Cardiac muscle cell (in vitro differentiated cells and primary cell): Measurements from ENCODE around the gene MYLK. TPM values are rescaled to one million over a fixed set of nuclear protein-coding genes. Genes with fewer than 3 reads are reported as not detected.
A peak's percentile ranks its signal among the peaks of the same experiment; 100 is the strongest.

Experiments
- DNase-seq, 2 donors: peaks; one replicate each; pipeline versions ENCODE4 v3.0.0 to v3.0.0-alpha.2; 2010 to 2017; ENCODE audit warnings: low read depth in 1 of 2, low spot score in 1 of 2
- H3K27ac ChIP-seq: fragments of 200-600 bp; sonication (generic); 2 replicates; pipeline ENCODE4 v1.5.1; 2016
- H3K27me3 ChIP-seq: fragments of 200-600 bp; sonication (generic); 2 replicates; pipeline ENCODE4 v1.6.0; 2016; ENCODE audit warnings: control low read depth
- H3K36me3 ChIP-seq: fragments of 200-600 bp; sonication (generic); 2 replicates; pipeline ENCODE4 v1.5.1; 2016; ENCODE audit warnings: control low read depth
- H3K4me1 ChIP-seq: fragments of 200-600 bp; sonication (generic); 2 replicates; pipeline ENCODE4 v1.8.1; 2017; ENCODE audit warnings: low read depth, mild to moderate bottlenecking, mixed run types
- H3K4me3 ChIP-seq: fragments of 200-600 bp; sonication (generic); 2 replicates; pipeline ENCODE4 v1.5.1; 2016; ENCODE audit warnings: mild to moderate bottlenecking
- H3K9me3 ChIP-seq: fragments of 200-600 bp; sonication (generic); 2 replicates; pipeline ENCODE4 v1.5.1; 2017; ENCODE audit warnings: low read depth, mild to moderate bottlenecking, control low read depth
- CTCF ChIP-seq: IDR thresholded peaks from 2 replicates; pipeline ENCODE4 v1.5.1; 2012; ENCODE audit warnings: low read depth, mild to moderate bottlenecking, low read length
- polyA plus RNA-seq: library from polyadenylated mRNA; unstranded; fragments of >200 nt; fragmentation: Nextera tagmentation; extraction: Ambion mirVana; gene quantifications from 2 replicates; pipeline ENCODE4 v1.2.1, GENCODE V29; 2016
- total RNA-seq: library from RNA; depleted of rRNA; stranded (reverse); fragments of >200 nt; gene quantifications from 2 replicates; pipeline ENCODE4 v1.2.3, GENCODE V29; 2016

MYLK gene
- total and polyA plus RNA-seq, 2 experiments from 2014 or later = 2.0 to 5.8 TPM

GRCh38 chr3:123843668-123844067 is 40.5 kb downstream of the MYLK start:
- H3K36me3 ChIP-seq = no peaks in the 10 kb centered on the region
- no peak overlapping the region for H3K27ac ChIP-seq
- TF ChIP-seq CTCF = no peak

GRCh38 chr3:123842711-123843110 is 41.4 kb downstream of the MYLK start:
- no peak overlapping the region for H3K4me3 ChIP-seq
- peaks cover 2% of the 10 kb centered on the region for H3K9me3 ChIP-seq
- H3K27ac ChIP-seq = no peak overlapping the region

More at GRCh38 chr3:123843668-123844067, 40.5 kb downstream of the MYLK start:
- Histone ChIP-seq H3K9me3 (peaks cover 2% of the 10 kb centered on the region), H3K27me3 (no peaks in the 10 kb centered on the region), H3K4me3 (no peak overlapping the region), H3K4me1 (no peaks in the 10 kb centered on the region)
- DNase-seq = peak in 1 of 2 donors; percentile 25

GRCh38 chr3:123841476-123842238 is 42.5 kb downstream of the MYLK start:
- no peaks in the 10 kb centered on the region for H3K36me3 ChIP-seq
- no peaks in the 10 kb centered on the region for H3K27me3 ChIP-seq
- TF ChIP-seq CTCF = no peak
- H3K9me3 ChIP-seq = no peaks in the 10 kb centered on the region
- no peak overlapping the region for H3K4me3 ChIP-seq
- H3K27ac ChIP-seq = no peak overlapping the region
- no peaks in the 10 kb centered on the region for H3K4me1 ChIP-seq
- DNase-seq = no peak

More at GRCh38 chr3:123842711-123843110, 41.4 kb downstream of the MYLK start:
- no peaks in the 10 kb centered on the region for H3K36me3 ChIP-seq
- H3K4me1 ChIP-seq = no peaks in the 10 kb centered on the region
- no peak for TF ChIP-seq CTCF
- H3K27me3 ChIP-seq = no peaks in the 10 kb centered on the region
- DNase-seq = no peak

- Histone ChIP-seq H3K27me3 (no peaks in the 10 kb centered on the region), H3K27ac (no peak overlapping the region), H3K36me3 (no peaks in the 10 kb centered on the region), H3K4me1 (no peaks in the 10 kb centered on the region), H3K9me3 (no peaks in the 10 kb centered on the region), H3K4me3 (no peak overlapping the region)
- no peak for TF ChIP-seq CTCF
- DNase-seq = no peak
Measured at GRCh38 chr3:123840961-123841360, 43.2 kb downstream of the MYLK start.

GRCh38 chr3:123837858-123838257 is 46.3 kb downstream of the MYLK start:
- DNase-seq = no peak
- H3K36me3 ChIP-seq = no peaks in the 10 kb centered on the region
- H3K4me1 ChIP-seq = no peaks in the 10 kb centered on the region
- no peak overlapping the region for H3K27ac ChIP-seq
- no peak for TF ChIP-seq CTCF
- H3K27me3 ChIP-seq = no peaks in the 10 kb centered on the region
- H3K9me3 ChIP-seq = no peaks in the 10 kb centered on the region
- no peak overlapping the region for H3K4me3 ChIP-seq
